Testis (tissue), 2 donors: Measurements from ENCODE around the gene OSBP.

ENCODE experiments used
- POLR2A ChIP-seq: fragments of 450-650 bp; IDR thresholded peaks from one replicate; pipeline ENCODE4 v1.6.1; 2017; ENCODE audit warnings: antibody characterized with exemption, mild to moderate bottlenecking, moderate library complexity
- TF ChIP-seq, protein P1 (sequence below), 3 experiments: fragments of 450-650 bp in 2 of 3; fragments of 200-600 bp in 1 of 3; sonication (generic) in 1 of 3; IDR thresholded peaks; one replicate each; pipeline ENCODE4 v1.5.1; 2016 to 2019; ENCODE audit warnings: antibody characterized with exemption in 3 of 3, mild to moderate bottlenecking in 2 of 3, moderate library complexity in 1 of 3

DNA sequence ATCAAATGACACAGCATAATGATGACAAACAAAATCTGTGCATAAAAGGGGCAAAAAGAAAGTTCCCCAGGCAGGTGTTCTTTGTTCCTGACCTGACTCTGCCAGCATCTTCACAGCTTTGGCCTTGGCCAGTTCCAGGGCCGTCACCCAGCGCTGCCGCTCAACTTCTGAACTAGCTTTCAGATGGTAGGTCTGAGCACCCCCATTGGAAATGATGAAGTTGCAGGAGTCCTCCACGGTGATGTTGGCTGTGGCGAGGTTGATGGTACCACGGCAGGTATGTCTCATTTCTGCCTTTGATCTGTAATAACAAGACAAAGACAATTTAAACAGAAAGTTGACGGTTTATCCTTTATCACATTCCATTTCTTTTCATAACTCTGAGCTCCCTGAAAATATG lies 5.3 kb downstream of the OSBP start:
- TF ChIP-seq, protein P1, sequence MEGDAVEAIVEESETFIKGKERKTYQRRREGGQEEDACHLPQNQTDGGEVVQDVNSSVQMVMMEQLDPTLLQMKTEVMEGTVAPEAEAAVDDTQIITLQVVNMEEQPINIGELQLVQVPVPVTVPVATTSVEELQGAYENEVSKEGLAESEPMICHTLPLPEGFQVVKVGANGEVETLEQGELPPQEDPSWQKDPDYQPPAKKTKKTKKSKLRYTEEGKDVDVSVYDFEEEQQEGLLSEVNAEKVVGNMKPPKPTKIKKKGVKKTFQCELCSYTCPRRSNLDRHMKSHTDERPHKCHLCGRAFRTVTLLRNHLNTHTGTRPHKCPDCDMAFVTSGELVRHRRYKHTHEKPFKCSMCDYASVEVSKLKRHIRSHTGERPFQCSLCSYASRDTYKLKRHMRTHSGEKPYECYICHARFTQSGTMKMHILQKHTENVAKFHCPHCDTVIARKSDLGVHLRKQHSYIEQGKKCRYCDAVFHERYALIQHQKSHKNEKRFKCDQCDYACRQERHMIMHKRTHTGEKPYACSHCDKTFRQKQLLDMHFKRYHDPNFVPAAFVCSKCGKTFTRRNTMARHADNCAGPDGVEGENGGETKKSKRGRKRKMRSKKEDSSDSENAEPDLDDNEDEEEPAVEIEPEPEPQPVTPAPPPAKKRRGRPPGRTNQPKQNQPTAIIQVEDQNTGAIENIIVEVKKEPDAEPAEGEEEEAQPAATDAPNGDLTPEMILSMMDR (IDR thresholded peaks at IDR 0.05), result no peak
- no peak for TF ChIP-seq POLR2A
